Head of caudate nucleus (tissue), 42 donors: ENCODE measurements around the gene ANTXRL.
"Not testable (repeated sequence)": the region's sequence is repeated elsewhere in the genome, so short reads cannot be mapped to it uniquely, and the experiment has no call there.

ENCODE experiments used
- DNase-seq, 42 donors: peaks; one replicate each; pipeline versions ENCODE4 v3.0.0 to v3.0.0-alpha.2; 2020 to 2021; ENCODE audit warnings: mixed read lengths in 7 of 42
- intact Hi-C: fragments of 100-400 bp; cut with DNase I; formaldehyde crosslinking; loops from one replicate; pipeline ENCODE4 v1.15.0; 2022

The ANTXRL gene

DNA sequence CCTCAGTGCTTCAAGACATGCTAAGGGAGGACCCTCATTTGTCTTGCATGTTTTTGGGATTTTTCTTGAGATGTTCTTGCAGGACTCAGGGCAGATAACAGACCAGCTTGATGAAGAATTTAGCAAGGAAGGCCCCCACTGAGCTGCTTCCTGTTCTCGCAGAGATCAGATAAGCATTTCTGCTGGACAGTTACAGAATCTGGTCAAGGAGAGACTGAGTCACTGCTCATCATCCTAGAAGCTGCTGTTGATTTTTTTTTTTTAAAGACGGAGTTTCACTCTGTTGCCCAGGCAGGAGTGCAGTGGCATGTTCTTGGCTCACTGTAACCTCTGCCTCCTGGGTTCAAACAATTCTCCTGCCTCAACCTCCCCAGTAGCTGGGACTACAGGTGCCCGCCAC, 87.6 kb downstream of the ANTXRL start:
- intact Hi-C loops, DNase-seq: not testable (repeated sequence)

DNA sequence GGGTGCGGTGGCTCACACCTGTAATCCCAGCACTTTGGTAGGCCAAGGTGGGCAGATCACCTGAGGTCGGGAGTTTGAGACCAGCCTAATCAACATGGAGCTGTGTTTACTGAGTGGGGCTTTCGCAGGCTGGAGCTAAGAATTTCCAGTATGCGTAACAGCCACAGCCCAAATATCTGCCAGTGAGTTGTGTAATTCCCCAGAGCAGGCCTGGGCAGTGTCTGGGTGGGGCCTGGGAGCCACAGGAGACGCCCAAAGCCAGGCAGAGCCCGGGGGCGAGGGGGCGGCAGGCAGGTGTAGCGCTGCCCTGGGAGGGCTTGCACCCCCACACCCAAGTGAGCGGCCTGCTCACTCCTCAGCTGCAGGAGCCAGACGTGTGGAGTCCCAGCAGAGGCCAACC, 88.6 kb downstream of the ANTXRL start, which contains the start of gene ANXA8L1:
ANXA8L1 (plus strand) TSS at position 371 of the 400 bp plus-strand sequence. CDS start 76 bp downstream, outside the sequence.
- DNase-seq, intact Hi-C loops: not testable (repeated sequence)

DNA sequence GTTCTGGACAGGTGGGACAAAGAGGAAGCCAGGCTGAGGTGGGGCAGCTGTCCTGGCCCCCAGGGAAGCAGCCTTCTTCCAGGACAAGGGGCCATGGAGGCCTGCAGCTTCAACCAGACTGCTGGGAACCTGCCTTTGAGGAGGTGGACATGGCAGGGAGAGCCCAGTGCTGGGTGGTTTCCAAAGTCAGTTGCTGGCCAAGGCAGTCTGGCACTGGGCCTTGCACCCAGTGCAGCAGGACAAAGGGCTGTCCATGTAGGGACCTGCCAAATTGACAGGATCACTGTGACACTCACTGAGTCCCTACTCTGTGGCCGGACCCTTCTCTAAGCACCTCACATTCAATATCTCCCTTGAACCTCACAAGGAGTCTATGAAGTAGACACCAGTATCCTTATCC, 90.2 kb downstream of the ANTXRL start:
- intact Hi-C loops, DNase-seq: not testable (repeated sequence)

DNA sequence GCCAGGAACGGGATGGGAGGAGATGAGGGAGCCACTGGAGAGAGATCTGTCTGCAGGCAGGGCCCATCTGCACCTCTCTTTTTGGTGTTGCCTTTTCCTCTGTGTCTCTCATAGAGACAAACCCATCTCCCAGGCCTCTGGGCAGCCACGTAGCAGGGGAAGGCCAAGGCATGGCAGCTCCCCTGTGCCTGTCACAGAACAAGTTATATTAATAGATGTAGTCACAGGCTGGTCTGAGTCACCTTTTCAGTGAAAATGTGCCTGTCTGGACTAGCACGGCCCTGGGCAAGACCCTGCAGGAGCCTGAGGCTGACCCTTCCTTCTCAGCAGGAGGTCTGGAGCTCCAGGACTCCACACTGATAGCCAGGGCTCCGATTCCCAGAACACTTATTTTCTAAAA, 90.9 kb downstream of the ANTXRL start:
- intact Hi-C loops, DNase-seq: not testable (repeated sequence)

DNA sequence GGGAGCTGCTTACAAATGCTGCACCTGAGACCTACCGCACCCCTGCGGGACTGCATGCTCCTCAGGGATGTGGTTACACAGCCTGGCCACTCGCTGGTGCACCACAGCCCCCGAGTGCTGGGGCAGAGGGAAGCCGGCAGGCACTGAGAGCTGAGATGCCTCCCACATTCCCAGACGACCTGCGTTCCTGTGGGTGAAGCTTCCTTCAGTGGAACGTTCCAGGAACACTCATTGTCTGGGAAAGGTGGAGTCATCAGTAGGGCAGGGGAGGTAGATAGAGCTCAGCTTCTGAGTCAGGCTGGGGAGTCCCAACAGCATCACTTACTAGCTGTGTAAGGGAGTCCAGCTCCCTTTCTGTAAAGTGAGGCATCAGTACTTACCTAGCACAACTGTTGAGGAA, 91.3 kb downstream of the ANTXRL start:
- intact Hi-C loops = not testable (repeated sequence)

DNA sequence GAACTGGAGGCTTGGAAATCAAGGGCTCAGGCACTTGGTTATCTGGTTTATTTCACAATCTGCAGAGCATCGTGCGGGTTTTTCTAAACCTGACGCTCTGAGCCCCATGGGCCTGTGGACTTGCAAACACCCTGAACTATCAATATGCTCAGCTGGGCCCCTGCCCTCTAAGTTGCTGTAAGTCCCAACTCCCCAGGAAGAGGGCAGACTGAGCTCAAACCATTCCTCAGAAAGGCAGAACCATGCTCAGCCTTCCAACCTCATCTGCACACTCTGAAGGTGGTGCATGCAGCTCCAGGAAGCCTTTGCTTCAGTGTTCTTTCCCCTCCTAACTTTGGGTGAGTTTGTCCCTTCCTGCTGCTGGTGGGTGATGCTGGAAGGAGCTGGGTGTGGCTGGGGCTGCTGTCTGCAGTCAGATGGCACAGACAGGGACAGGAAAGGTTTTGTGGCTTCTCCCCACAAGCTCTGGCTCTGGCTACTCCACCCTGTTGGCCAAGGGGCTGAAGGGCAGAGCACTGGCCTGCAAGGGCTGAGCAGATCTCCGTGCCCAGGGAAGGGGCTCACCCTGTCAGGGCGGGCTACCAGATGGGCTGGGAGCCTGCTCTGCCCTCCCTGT, 92.5 kb downstream of the ANTXRL start:
- intact Hi-C loops, DNase-seq: not testable (repeated sequence)

More for the DNA sequence above, 91.3 kb downstream of the ANTXRL start:
- not testable (repeated sequence) for DNase-seq
